ENCODE data around the gene TPGS1.
"Not testable (repeated sequence)": the region's sequence is repeated elsewhere in the genome, so short reads cannot be mapped to it uniquely, and the experiment has no call there.

TPGS1 gene

DNA sequence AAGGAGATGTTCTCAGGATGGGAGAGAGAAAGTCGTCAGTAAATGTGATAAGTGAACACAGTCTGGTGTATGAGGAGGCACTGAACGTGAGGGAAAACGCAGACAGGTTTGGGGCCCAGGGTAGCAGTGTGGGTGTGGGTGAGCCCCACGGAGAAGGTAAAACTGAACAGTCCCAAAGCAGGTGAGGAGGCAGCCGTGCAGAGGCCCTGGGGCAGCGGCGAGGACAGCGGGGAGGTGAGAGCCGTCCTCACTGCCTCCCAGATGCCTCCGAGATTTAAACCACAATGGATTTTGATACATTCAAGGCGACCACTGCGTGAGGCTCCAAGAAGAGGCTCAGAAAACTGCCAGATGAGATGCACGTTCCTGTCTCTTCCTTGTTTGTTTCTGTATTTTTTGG lies 31.9 kb upstream of the TPGS1 start:
- no peak for DNase-seq (ENCODE audit: low read depth)

DNA sequence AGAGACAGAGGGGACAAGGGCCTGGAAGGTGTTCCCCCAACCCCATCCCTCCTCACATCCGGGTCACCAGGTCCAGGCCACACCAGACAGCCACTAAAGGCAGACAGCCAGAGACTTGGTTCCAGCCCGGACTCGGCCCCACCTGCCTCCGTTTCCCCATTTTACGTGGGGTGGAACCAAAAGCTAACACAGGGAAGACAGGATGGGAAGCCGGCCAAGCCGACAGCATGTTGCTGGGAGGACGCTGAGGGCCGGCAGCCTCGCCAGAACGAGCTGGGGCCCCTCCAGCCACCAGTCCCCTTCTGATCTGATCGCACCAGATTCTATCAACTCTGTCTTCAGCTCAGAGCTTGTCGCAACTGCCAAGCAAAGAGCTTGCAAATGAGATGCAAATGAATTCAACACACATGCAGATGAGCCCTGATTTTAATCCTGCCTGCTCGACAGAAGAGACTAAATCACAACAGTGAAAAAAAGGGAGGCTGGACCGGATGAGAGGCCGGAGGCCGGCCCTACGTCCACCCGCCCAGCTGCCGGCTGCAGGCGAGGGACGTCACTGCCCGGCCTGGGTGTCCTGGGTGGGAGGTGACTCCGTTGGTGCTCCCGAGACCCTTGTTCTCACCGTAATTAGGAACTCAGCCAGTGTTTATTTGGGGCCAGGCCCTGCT lies 28.9 kb upstream of the TPGS1 start:
- no peak for DNase-seq (ENCODE audit: low read depth)

DNA sequence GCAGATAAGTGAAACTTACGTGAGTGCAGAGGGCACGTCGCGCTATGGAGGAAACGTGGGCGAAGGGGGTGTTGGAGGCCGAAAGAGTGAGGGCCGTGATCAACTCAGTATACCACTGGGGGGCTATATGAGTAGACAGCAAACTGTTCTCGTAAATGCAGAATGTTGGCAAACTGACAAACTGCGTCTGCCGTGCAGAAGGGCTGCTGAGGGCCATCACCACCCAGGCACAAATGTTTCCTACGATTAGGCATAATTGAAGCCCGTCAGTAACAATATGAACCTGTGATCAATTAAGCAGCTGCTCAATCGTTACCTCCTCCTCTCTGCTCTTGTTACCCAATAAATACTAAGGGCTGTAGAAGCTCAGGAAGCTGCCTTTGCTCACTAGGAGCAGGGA lies 28.3 kb upstream of the TPGS1 start:
- no peak for DNase-seq (ENCODE audit: low read depth)

DNA sequence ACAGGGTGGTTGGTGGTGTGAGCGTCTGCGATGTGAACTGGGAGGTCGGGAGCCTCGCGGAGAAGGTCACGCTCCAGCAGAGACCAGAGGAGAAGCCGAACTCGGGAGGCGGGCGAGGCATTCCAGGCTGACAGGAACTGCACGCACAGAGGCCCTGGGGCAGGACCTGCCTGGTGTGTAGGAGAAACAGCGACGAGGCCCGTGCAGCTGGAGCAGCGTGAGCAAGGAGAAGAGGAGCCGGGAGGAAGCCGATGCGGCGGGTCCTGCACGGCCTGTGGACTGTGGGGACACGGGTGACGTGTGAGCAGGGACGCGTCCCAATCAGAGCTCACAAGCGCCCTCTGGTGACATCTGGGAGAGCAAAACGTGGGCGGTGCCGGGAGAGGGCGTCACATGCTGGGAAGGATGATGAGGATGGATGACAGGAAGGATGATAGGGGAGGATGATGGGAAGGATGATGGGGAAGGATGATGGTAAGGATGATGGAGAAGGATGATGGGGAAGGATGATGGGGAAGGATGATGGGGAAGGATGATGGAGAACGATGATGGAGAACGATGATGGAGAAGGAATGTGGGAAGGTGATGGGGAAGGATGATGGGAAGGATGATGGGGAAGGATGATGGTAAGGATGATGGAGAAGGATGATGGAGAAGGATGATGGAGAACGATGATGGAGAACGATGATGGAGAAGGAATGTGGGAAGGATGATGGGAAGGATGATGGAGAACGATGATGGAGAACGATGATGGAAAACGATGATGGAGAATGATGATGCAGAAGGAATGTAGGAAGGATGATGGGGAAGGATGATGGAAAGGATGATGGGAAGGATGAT lies 27.1 kb upstream of the TPGS1 start:
- DNase-seq (ENCODE audit: low read depth) = peak; percentile 37

DNA sequence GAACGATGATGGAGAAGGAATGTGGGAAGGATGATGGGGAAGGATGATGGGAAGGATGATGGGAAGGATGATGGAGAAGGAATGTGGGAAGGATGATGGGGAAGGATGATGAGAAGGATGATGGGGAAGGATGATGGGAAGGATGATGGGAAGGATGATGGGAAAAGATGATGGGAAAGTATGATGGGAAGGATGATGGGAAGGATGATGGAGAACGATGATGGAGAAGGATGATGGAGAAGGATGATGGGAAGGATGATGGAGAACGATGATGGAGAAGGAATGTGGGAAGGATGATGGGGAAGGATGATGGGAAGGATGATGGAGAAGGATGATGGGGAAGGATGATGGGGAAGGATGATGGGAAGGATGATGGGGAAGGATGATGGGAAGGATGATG lies 26.2 kb upstream of the TPGS1 start:
- DNase-seq (ENCODE audit: low read depth) = not testable (repeated sequence)

DNA sequence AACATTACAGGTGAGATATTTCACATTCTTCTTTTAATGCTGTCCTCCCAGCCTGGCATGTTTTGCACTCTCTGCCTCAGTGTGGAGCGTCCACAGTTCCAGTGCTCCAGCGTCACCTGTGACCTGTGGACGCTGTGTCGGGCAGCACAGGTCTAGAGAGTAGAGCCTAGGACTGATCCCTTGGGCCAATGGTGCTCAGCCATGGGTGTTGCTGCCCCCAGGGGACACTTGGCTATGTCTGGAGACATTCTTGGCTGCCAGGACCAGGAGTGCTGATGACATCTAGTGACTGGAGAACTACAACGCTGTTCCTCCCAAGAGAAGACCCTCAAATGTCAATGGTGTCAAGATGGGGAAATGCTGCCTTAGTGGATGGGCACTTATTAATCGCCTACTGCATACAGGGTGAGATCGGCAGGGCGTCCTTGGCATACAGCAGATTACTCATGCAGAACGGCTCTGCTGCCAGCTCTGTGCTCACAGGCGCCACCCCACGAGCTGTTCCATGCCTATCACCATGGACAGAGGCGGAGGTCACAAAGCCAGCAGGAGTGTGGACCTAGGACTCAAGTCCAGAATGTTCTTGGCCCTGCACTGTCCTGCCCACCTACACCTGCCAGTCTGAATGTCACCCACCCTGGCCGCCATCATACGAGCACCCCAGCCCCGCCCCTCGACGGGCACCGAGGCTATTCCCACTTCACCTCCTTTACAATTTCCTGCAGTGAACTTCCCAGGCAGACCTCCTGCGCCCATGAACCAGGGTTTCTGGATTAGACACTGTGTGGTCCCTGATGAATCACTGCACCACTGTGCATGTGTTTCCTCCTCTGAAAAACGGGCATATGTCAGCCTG lies 24.9 kb upstream of the TPGS1 start:
- peak; percentile 43 for DNase-seq (ENCODE audit: low read depth)

DNA sequence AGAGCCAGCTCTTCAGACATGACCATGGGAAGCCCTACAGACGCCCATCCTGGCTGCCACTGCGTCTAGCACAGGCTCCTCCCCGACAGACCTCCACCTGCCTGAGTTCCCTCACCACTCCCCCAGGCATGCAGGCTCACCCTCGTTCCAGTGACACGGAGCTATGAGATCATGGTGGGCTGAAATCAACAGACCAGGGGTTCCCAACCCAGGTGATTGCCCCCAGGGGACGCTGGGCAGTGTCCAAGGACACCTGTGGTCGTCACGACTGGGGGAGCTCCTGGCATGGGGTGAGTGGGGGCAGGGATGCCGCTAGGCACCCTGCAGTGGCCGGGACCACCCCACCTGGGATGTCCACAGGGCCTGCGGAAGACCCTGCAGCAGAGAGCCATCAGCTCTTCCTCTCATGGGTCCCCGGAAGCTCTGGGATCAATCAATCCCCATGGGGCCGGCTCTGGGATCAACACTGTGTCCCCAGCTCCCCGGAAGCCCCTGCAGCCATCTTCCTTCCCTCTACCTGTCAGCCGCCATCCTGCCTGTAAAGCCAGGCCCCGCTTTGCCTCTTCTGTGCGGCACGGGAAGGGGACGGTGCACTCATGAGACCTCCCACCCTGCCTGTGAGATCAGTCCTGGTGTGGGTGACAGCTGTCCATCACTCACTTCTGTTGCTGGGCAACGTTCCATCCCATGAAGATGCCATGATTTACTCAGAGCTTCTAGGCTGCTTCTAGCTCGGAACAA lies 23.8 kb upstream of the TPGS1 start:
- DNase-seq (ENCODE audit: low read depth) = no peak

DNA sequence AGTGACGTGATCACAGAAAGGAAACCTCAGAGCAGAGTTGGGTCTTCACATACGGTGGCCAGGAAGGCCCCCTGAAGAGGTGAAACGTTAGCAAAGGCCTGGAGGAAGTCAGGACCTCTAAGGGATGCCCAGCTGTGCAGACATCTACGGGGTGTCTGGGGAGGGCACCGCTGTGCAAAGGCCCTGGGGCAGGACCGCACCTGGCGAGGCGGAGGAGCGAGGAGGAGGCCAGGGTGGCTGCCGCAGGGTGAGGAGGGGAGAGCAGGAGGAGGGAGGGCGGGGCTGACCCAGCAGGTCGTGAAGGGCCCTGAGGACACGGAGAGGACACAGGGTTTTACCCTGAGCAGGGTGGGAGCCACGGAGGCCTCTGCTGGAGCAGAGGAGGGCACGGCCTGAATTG lies 22.8 kb upstream of the TPGS1 start:
- DNase-seq (ENCODE audit: low read depth) = no peak

DNA sequence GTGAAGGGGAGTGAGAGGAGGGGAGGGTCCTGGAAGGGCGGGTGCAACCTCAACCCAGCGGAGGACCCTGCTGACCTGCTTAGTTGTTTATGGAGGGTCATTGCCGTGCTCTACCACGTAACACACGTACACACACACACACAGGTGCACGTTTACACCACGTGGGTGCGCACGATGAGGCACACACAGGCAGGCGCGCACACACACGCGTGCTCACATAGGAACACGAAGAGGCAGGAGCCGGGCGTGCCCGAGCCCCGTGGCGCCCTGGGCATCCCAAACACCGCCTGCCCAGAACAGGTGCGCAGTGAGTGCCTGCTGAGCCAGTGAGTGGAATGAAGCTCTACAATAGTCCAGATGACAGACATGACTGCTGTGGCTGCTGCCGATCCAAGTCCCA lies 22.2 kb upstream of the TPGS1 start:
- no peak for DNase-seq (ENCODE audit: low read depth)

DNA sequence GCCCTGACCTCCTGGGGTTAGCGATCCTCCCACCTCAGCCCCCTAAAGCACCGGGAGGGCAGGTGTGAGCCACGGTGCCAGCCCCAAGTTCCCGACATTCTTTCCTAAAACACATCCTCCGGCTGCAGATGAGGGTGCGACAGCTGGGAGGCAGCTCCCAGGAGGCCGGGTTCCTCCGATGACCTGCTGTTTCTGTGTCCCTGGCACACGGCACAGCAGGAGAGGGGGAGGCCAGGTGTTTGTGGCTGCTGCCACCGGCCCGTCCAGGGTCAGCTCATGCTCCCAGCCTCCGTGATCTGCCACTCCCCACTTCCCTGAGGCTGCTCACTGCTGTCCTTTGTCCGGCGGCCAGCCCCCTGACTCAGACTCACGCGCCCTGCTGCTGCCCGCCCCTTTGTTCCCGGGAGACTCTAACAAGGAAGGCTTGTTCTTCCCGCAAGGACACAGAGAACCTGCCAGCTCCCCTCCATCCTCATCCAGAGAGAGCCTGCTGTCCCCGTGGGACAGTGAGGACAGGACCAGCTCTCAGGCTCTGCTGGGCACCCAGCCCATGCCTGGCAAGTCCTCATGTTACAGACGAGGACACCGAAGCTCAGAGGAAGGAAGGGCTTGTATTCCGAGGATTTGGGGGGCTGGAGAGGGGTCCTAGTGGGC lies 21.6 kb upstream of the TPGS1 start:
- DNase-seq (ENCODE audit: low read depth) = peak; percentile 74

DNA sequence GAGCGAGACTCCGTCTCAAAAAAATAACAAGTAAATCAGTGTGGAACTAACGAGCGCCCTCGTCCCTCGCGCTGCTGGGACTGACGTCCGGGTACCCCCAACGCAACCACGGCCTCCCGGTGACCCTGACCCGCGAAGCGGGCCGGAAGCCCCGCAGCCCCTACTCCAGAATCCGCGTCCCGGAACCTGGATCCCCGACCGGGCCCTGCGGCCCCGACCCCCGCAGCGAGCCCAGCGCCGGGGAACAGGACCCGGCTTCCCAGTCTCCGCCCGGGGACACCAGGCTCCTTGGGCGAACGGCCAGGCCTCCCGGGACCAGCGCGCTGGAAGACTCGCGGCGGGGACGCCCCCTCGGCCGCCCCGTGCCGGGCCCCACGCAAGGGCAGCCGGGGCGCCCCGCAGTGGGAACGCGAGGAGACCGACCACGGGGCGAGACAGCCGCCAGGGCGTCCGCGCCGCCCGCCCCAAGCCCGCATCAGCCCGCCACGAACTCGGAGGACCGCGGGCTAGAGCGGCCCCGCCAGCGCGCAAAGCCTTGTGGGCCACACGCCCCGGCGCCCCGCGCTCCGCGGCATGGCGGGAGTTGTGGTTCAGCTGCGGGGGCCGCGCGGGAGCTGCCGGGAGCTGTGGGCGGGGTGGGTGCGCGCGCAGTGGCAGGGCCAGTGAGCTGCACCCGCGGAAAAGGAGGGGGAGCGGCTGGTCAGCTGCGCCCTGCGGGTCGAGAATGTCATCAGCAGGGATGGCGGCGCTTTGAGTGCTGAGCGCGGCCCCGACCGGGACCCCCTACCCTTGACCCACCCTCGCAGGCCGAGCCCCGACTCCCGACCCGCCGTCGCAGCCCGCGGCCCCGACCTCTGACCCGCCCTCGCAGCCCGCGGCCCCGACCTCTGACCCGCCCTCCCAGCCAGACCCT lies 18.5 kb upstream of the TPGS1 start:
- DNase-seq (ENCODE audit: low read depth) = peak; percentile 94

DNA sequence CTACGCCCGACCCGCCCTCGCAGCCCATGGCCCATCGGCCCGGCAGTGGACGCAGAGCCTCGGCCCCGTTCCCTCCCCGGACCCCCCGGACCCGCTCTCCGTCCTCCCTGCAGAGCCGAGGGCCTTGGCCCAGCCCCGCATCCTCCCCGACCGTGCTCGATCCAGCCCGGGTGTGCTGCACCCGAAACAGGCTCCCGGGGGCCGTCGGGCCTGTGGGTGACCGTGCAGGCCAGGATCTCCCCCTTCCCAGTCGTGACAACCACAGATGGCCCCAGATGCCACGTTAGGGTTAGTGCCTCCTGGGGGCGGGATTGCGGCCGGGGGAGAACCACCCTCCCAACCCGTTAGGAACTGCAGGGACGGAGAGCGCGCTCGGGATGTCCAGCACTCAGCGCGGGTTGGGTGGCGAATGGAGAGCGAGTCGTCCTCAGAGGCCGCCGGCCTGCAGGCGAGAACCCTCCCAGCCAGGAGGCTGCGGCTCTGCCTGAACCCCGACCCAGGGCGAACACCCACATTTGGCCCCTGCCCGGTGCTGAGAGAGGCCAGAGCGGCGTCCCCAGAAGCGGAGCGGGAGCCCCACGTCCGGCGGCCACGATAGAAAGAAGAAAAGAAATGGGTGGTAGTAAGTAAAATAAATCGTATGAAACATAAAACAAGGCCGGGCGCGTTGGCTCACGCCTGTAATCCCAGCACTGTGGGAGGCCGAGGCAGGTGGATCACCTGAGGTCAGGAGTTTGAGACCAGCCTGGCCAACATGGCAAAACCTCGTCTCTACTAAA lies 17.7 kb upstream of the TPGS1 start:
- DNase-seq (ENCODE audit: low read depth) = peak; percentile 35

DNA sequence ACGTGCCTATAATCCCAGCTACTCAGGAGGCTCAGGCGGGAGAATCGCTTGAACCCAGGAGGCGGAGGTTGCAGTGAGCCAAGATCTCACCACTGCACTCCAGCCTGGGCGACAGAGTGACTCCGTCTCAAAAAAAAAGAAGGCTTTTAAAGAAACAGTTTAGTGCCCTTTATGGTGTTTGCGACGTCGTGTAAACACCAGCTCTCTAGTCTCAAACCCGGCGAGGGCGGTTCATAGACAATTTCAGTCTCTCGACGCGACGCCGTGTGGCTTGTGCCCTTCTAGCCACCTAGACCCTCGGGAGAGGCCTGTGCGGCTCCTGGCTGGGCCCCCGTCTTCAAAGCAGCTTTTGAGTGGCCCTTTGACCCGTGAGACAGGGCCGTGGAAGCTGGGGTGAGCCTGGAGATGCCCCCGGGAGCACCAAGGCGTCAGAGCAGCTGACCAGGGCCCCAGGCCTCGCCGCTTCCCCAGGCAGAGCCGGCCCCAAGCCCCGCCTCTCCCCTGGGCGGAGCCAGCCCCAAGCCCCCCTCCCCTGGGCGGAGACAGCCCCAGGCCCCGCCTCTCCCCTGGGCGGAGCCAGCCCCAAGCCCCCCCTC lies 16.1 kb upstream of the TPGS1 start:
- no peak for DNase-seq (ENCODE audit: low read depth)

DNA sequence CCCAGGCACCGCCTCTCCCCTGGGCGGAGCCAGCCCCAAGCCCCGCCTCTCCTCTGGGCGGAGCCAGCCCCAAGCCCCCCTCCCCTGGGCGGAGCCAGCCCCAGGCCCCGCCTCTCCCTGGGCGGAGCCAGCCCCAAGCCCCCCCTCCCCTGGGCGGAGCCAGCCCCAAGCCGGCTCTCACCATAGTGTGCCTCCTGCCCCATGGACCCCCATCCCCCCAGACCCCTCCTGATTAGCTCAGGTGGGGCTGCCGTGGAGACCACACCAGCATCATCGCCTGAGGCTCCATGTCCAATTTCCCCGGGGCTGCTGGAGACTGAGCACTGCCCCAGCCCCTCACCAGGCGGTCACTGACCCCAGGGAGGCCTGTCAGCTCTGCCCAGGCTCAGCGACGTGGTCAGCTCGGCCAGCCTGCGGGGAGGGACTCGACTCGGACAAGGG lies 15.2 kb upstream of the TPGS1 start:
- DNase-seq (ENCODE audit: low read depth) = no peak

DNA sequence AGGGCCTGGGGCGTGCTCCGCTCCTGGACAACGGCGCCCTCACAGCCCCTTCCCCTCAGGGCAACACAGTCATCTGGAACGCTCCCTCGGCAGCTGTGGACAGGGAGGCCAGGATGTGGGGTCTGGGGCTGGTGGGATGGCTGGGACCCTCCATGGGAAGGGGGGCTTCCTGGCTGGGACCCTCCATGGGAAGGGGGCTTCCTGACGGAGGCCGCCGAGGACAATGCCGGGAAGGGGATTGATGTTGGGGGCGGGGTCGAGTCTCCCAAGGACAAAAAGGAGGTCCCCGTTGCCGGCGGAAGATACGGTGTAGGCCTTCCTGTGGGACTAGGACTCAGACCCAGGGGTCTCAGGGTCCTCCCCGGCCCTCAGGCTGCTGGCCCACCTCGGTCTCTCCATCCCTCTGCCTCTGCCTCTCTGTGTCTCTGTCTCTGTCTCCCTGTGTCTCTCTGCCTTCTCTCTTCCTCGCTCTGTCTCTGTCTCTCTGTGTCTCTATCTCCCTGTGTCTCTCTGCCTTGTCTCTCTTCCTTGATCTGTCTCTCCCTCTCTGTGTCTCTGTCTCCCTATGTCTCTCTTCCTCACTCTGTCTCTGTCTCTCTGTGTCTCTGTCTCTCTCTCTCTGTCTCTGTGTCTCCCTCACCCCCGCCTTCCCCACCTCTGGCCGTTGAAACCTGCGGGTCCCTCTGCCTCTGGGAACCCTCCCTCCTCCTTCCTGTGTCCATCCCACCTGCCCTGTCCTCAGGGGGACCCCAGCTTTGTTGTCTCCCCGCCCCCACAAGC lies 13.7 kb upstream of the TPGS1 start:
- DNase-seq (ENCODE audit: low read depth) = no peak

DNA sequence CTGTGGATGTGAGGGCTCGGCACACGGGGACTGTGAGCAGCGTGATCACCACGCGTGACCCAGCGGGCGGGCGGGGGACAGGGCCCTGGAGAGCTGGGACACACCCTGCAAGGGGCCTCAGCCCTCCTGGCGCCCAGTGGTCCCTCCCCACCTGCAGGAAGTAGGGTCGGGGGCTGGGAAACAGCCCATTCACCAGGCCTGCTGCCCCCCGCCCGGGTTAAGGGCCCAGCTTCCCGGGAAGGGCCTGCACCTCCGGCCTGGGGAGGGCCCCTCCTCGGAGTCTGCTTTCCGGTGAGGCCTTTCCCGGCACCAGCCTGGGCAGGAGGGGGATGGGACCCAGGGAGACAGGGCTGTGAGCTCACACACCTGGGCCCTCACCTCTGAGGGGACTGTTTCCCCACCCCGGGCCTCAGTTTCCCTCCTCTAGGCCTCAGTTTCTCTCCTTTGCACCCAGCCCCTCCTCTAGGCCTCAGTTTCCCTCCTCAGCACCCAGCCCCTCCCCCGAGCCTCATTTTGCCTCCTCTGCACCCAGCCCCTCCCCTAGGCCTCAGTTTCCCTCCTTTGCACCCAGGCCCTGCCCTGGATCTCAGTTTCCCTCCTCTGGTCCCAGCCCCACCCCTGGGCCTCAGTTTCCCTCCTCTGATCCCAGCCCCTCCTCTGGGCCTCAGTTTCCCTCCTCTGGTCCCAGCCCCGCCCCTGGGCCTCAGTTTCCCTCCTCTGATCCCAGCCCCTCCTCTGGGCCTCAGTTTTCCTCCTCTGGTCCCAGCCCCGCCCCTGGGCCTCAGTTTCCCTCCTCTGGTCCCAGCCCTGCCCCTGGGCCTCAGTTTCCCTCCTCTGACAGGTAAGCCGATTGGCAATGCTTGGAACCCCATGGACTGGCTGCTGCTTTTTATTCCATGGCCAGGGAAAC lies 12.9 kb upstream of the TPGS1 start:
- no peak for DNase-seq (ENCODE audit: low read depth)

DNA sequence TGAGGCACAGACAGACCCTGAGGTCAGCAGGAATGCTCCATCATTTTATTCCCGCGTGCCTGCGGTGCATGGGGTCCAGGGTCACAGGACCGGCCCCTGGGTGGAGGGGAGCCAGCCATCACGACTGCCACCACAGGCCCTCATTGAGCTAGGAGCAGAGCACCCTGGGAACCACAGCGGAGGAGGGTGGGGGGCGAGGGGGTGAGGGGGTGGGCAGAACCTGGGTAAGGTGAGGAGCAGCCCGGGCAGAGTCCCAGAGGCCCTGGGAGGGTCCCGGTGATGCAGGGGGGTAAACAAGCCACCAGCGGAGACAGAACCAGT lies 12.3 kb upstream of the TPGS1 start:
- no peak for DNase-seq (ENCODE audit: low read depth)
